CD4-positive, alpha-beta T cell treated with Interleukin-15 for 4 hours (primary cell): ENCODE results near the gene FSTL4.
A peak's percentile ranks its signal among the peaks of the same experiment; 100 is the strongest.

Experiments used
- DNase-seq: peaks from one replicate; pipeline ENCODE4 v3.0.0-alpha.2; 2020; ENCODE audit warnings: low spot score

FSTL4 gene

GRCh38 chr5:133240425-133241091 is 371.8 kb downstream of the FSTL4 start:
- DNase-seq, result peak; percentile 12

- no peak for DNase-seq
Observed at GRCh38 chr5:133238426-133239205, 373.7 kb downstream of the FSTL4 start.

DNA sequence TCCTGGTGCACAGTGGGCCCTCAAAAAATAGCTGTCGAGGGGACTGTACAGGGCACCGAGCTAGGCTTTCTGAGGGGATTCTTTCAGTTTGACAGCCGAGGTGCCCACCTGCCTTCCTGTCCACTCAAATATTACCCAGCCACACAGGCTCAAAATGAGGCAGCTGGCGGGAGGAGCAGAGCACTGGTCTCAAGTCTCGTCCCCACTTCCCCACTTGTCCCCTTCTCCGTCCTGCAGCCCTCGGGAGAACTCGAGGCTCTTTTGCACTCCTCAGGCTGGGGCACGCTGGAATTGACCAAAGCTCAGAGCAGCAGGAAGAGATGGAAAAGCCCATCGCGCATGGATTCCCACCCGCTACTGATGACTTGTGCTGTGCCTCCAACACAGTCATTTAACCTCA is 375.4 kb downstream of the FSTL4 start:
- DNase-seq, result no peak

- DNase-seq, result no peak
Observed at GRCh38 chr5:133236541-133236951, 375.8 kb downstream of the FSTL4 start.

DNA sequence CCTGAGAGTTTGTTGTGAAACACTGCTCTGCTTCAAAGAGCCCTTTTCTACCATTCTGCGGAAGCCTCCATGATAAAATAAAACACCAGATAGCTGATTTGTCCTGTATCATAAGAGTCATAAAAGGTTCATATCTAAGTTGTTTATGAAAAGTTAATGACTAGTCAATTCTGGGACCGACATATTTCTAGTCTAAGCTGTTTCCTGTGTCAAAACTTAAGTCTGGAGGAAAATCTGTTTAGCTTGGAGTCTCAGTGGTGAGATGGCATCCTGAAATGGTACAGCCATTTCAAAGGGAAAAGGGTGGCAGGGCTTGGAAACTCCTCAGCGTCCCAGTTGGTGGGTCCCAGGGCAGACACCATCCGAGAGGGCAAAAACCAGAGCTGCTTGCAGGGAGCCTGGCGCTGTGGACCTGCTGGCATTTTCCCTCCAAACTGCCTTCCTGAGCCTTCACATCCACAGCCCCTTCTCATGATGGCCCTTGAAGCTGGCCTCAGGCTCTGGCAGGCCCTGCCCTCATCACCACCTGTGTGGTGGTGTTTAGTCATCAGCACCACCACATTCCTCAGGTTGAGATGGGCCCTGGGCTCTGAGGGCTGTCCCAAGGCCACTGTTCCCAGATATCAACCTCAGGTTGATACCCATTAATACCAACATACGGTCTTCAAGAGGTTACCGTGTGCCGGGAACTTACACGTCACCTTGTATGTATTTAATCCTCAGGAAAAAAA is 376.5 kb downstream of the FSTL4 start:
- DNase-seq, result no peak

- DNase-seq, result no peak
Observed at GRCh38 chr5:133234911-133235310, 377.4 kb downstream of the FSTL4 start.

DNA sequence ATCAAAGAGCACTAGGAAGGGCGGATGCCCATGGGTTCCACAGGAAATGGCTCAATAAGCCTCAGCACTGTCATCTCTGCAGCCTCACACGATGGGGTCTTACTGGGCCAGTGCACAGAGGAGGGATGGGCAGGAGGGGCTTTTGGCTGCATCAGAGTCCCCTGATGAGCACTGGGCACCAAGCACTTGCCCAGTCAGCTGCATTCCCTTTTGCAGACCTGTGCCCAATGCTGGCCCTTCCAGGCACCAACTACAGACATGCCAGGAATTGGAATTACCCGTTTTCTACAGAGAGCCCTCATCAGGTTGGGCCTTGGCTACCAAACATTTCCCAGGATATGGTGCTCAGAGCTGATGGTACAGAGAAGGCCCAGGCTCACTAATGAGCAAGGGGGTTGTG is 378.1 kb downstream of the FSTL4 start:
- no peak for DNase-seq

- no peak for DNase-seq
Observed at GRCh38 chr5:133233616-133234015, 378.7 kb downstream of the FSTL4 start.

DNA sequence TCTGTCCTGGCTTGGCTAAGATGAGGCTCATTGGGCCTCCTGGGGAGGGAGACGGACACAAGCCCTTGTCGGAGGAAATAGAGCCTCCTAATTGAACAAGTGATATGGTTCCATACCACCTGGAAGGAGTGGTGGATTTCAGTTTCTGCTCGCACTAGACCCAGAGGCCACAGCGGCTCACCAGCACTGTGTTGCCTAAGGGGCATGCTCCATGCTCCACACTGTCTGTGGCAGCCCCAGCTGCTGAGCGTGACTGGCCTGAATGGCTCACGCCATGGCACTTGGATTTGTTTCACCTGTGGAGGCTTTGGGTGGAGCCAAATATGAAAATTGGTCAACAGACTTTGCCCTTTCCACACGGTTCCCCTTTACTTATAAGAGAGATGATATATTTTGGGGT is 379.4 kb downstream of the FSTL4 start:
- no peak for DNase-seq

DNA sequence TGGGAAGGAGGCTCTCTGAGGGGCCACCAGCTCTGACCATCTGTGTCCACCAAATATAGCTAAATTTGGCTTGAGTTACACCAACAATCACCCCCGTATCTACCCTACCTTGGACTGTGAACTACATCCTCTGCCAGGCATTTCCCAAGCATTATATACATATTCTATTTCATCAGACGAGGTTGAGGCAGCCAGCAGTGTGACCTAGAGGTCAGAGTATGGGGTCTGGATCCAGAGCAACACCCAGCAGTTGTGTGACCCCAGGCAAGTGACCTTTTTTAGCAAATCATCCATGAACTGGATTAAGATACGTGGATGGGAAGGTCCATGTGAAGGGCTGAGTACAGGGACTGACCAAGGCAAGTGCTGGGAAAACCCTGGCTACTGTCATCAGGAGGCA is 379.9 kb downstream of the FSTL4 start:
- DNase-seq, result no peak

GRCh38 chr5:133232011-133232410 is 380.3 kb downstream of the FSTL4 start:
- DNase-seq, result no peak

DNA sequence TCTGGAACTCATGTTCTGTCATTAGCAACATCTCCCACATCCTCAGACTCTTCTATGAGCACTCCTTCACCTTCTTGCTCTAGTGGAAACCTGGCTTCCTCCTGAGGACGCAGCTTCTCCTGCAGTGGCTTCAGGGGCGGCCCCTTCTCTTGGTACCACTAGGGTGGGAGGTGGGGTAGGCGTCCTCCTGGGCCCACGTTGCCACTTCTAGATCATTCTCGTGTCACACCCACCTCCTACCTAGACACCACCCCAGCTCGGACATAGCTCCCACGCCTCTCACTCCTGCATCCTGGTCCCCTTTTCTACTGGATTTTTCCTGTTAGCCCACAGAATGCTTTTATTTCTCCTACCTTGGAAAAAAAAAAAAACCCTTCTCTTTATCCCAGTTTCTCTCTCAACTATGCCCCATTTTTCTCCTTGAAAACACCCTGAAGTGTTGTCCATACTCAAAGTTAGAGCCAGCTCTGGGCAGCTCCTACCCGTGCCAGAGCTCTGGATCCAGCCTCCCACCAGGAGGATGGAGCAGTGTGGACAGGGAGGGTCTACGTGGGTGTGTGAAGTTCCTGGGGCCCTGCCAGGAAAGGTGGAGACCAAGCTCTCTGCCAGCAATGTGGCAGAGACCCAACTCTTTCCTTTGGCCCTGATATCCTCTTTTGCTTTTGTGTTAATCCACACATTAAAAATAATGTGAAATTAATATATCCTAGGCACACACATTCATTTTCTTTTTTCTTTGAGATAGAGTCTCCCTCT is 381.3 kb downstream of the FSTL4 start:
- DNase-seq, result no peak

DNA sequence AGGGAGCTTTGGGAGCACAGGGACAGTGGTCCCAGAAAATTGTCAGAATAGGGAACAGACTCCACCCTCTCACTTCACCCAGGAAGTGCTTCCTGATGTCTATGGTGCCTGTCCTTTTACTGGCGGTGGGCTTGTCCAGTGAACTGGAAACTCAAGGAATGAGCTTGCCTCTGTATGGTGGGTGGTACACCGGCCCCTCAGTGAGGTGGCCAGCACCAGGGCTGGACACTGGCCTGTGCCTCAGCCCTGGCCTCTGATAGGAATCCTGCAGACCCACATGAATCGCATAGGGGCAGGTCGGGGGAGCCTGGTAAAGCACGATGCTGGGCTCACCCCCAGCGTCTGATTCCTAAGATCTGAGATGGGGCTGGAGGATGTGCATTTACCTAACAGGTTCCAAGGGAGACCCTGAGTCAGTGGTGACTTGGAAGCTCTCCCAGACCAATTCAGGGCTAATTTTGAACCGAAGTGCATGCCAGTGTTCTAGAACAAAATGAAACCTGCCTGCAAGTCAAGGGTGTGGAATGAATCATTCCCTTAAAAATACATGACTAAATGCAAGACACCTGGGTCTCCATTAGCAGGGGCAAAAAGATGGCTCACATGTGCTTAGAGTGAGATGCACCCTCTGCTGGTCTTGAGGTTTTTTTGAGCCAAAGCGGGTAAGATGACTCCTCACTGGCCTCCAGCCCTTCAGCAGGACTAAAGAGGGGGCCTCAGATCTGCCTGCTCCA is 382.2 kb downstream of the FSTL4 start:
- no peak for DNase-seq

- no peak for DNase-seq
Observed at GRCh38 chr5:133228316-133228715, 384.0 kb downstream of the FSTL4 start.

DNA sequence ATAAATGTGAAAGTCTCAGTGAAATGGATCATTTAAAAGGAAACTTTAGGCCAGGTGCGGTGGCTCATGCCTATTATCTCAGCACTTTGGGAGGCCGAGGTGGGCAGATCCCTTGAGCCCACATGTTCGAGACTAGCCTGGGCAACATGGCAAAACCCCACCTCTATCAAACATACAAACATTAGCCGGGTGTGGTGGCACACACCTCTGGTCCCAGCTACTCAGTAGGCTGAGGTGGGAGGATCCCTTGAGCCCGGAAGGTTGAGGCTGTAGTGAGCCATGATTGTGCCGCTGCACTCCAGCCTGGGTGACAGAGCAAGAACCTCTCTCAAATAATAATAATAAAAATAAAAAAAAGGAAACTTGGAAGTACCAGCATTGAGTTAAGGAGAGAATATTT is 384.4 kb downstream of the FSTL4 start:
- no peak for DNase-seq

DNA sequence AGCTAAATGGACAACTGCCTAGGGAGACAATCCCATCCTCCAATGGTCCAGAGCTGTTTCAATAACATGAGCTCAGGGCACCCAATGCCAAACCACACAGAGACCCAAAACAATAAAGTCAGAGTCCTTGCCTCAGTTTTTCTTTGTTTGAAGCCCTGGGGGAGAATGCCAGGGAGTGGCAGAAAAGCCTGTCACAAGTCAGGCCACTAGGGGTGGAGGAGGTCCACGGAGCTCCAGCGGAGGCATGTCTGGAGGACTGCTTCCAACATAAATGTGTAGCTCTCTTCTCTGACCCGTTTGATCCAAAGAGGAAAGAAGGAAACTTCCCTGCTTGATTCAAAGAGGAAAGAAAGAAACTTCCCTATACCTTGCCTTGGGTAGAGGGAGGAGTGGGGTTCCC is 385.3 kb downstream of the FSTL4 start:
- no peak for DNase-seq

DNA sequence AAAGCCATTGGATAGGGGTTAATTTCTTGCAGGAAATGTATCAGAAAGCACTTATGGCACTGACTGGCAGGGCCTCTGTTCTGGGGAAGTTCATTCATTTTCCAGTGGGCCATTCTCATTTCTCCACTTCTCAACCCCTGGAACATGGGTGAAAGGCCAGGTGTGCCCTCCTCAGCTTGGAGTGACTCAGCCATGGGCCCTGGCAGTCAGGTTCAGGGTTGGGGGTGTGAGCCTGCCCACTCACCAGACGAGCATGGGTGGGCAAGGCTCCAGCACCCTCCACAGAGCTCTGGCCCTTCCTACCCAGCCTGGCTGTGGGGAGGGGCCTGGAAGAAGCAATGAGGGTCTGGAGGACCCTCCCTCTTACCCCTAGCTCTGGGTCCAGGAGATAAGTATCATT is 386.2 kb downstream of the FSTL4 start:
- no peak for DNase-seq

DNA sequence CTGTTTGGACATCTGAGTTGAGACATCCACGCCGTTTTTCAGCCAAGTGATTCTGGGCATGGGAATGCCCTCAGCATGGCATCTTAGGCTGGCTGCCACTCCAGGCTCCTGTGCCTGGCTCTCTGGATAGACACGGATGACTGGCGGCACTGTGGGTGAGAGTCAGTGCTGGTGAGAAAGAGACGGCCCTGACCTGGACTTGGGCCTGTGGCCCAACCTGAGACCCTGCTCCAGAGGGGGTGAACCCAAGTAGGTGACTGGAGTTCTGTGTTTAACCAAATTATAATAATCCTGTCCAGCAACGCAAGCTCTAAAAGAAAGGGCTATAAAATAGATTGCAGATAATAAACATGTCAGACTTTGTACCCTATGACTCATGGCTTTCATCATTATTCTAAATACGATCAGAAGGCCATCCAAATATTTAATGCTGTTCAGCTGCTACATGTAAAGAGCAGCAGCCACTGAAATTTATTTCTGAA is 386.6 kb downstream of the FSTL4 start:
- no peak for DNase-seq

DNA sequence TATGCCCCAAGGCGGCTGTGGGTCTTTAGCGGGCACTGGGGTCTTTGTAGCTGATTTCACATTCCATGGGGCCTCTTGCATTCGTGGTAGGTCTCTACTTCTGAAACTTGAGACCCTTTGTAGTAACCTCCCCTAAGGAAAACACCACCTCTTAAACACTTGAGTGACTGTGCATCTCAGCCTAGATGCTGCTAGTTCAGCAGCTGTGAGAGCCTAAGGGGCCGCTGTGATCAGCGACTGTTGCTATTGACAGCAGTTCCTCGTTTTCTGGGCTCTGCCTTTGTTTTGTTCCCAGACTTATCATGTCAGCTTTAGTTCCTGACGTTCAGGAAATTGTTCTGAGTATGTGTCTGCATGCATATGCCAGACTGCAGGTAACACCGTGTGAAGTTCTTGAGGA is 389.4 kb downstream of the FSTL4 start:
- no peak for DNase-seq

- DNase-seq, result no peak
Observed at GRCh38 chr5:133222521-133222920, 389.8 kb downstream of the FSTL4 start.

DNA sequence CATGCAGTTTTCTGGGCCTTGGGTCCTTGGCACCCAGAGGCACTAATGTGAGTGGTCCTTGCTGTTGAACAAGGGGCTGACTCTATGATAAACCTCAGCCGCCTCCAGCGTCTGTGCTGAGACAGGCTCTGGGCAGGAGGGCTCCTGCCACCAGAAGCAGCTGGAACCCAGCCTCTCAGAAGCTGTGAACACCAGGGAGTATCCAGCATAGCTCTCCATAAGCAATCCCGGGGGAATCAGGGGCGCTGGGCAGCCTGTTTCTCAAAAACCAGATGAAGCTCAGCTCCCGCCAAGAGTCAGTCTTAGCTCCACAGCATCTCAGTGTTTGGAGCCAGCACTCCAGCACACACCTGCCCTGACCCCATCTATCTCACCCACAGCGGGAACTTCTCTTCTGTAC is 390.3 kb downstream of the FSTL4 start:
- DNase-seq, result no peak
